ENCODE results near the gene AGAP2. TPM values are rescaled to one million over a fixed set of nuclear protein-coding genes. Genes with fewer than 3 reads are reported as not detected.

The AGAP2 gene
- total RNA-seq, 1 donor from 2014 or later = 1.7 TPM

- no peaks in the 10 kb centered on the region for H3K9me3 ChIP-seq (ENCODE audit: low read depth)
- TF ChIP-seq EZH2phosphoT487 (IDR thresholded peaks at IDR 0.05) (no peak), EZH2 (IDR thresholded peaks at IDR 0.05) (no peak), CTCF (IDR thresholded peaks at IDR 0.05) (no peak)
- no peaks in the 10 kb centered on the region for H4K20me1 ChIP-seq (ENCODE audit: low read depth)
- H3K4me2 ChIP-seq = no peak overlapping the region
- Mint-ChIP-seq H3K27me3 (ENCODE audit: insufficient read depth, low read depth) (no peaks in the 10 kb centered on the region), H3K4me1 (no peaks in the 10 kb centered on the region), H3K27ac (no peak overlapping the region), H3K4me3 (no peak overlapping the region), H3K36me3 (peaks cover 22% of the 10 kb centered on the region), H3K9me3 (no peaks in the 10 kb centered on the region)
- H3K27ac ChIP-seq = no peak overlapping the region
- peaks cover 4% of the 10 kb centered on the region for H3K36me3 ChIP-seq
- H3F3A ChIP-seq (ENCODE audit: low read depth) = no peaks in the 10 kb centered on the region
- H3K4me1 ChIP-seq = no peaks in the 10 kb centered on the region
- H2AFZ ChIP-seq (replicated peaks) = no peak overlapping the region
- no peaks in the 10 kb centered on the region for H3K79me2 ChIP-seq (ENCODE audit: low read depth)
- no peak overlapping the region for H3K4me3 ChIP-seq
- no peaks in the 10 kb centered on the region for H3K27me3 ChIP-seq
- no peak overlapping the region for H3K9ac ChIP-seq
- DNase-seq (ENCODE audit: low spot score) = no peak
Observed at GRCh38 chr12:57707250-57707649, 31.3 kb downstream of the AGAP2 start.

GRCh38 chr12:57700317-57700716, 38.2 kb downstream of the AGAP2 start:
- no peak for DNase-seq (ENCODE audit: low spot score)
- H3F3A ChIP-seq (ENCODE audit: low read depth) = no peaks in the 10 kb centered on the region
- Mint-ChIP-seq H3K4me3 (no peak overlapping the region), H3K27me3 (ENCODE audit: insufficient read depth, low read depth) (no peaks in the 10 kb centered on the region), H3K9me3 (no peaks in the 10 kb centered on the region), H3K36me3 (peaks cover 22% of the 10 kb centered on the region), H3K4me1 (no peaks in the 10 kb centered on the region), H3K27ac (no peak overlapping the region)
- H4K20me1 ChIP-seq (ENCODE audit: low read depth) = no peaks in the 10 kb centered on the region
- H3K9me3 ChIP-seq (ENCODE audit: low read depth) = no peaks in the 10 kb centered on the region
- peaks cover 4% of the 10 kb centered on the region for H3K36me3 ChIP-seq
- H3K79me2 ChIP-seq (ENCODE audit: low read depth) = peaks cover 1% of the 10 kb centered on the region
- TF ChIP-seq EZH2phosphoT487 (IDR thresholded peaks at IDR 0.05) (no peak), CTCF (IDR thresholded peaks at IDR 0.05) (no peak), EZH2 (IDR thresholded peaks at IDR 0.05) (no peak)
- no peak overlapping the region for H3K27ac ChIP-seq
- no peak overlapping the region for H2AFZ ChIP-seq (replicated peaks)
- no peak overlapping the region for H3K9ac ChIP-seq
- no peaks in the 10 kb centered on the region for H3K4me1 ChIP-seq
- no peaks in the 10 kb centered on the region for H3K27me3 ChIP-seq
- H3K4me3 ChIP-seq = no peak overlapping the region
- no peak overlapping the region for H3K4me2 ChIP-seq

GRCh38 chr12:57698414-57698813, 40.1 kb downstream of the AGAP2 start:
- Histone ChIP-seq H3K27ac (no peak overlapping the region), H3K79me2 (ENCODE audit: low read depth) (peaks cover 8% of the 10 kb centered on the region), H3F3A (ENCODE audit: low read depth) (peaks cover under 1% of the 10 kb centered on the region), H3K36me3 (no peaks in the 10 kb centered on the region), H3K4me2 (no peak overlapping the region), H4K20me1 (ENCODE audit: low read depth) (no peaks in the 10 kb centered on the region), H3K9ac (no peak overlapping the region), H2AFZ (replicated peaks) (no peak overlapping the region), H3K9me3 (ENCODE audit: low read depth) (no peaks in the 10 kb centered on the region), H3K4me1 (peaks cover 6% of the 10 kb centered on the region), H3K27me3 (no peaks in the 10 kb centered on the region), H3K4me3 (no peak overlapping the region)
- Mint-ChIP-seq H3K27me3 (ENCODE audit: insufficient read depth, low read depth) (no peaks in the 10 kb centered on the region), H3K36me3 (peaks cover 14% of the 10 kb centered on the region), H3K9me3 (no peaks in the 10 kb centered on the region), H3K4me1 (no peaks in the 10 kb centered on the region), H3K27ac (no peak overlapping the region), H3K4me3 (no peak overlapping the region)
- no peak for DNase-seq (ENCODE audit: low spot score)
- TF ChIP-seq EZH2 (IDR thresholded peaks at IDR 0.05) (no peak), CTCF (IDR thresholded peaks at IDR 0.05) (no peak), EZH2phosphoT487 (IDR thresholded peaks at IDR 0.05) (no peak)

Data from neural progenitor cell (in vitro differentiated cells).